Smooth muscle cell (in vitro differentiated cells): ENCODE data around the gene OVCA2. TPM values are rescaled to one million over a fixed set of nuclear protein-coding genes. Genes with fewer than 3 reads are reported as not detected.

Experiments used
- DNase-seq: peaks from one replicate; lab custom pipeline; 2025; ENCODE audit not compliant: unreplicated experiment; lab: John Stamatoyannopoulos, UW
- H2AFZ ChIP-seq: fragments of 200-600 bp; sonication (generic); 2 replicates; pipeline ENCODE4 v1.6.0; 2016; ENCODE audit warnings: antibody characterized with exemption, low read depth, mild to moderate bottlenecking
- H3F3A ChIP-seq: fragments of 200-600 bp; sonication (generic); 2 replicates; pipeline ENCODE4 v1.6.0; 2017; ENCODE audit warnings: antibody characterized with exemption, low read depth
- H3K27ac ChIP-seq: fragments of 200-600 bp; sonication (generic); 2 replicates; pipeline ENCODE4 v1.5.1; 2016; ENCODE audit warnings: low read depth, mild to moderate bottlenecking
- H3K27me3 ChIP-seq: fragments of 200-600 bp; sonication (generic); 2 replicates; pipeline ENCODE4 v1.6.1; 2016; ENCODE audit warnings: low read depth, mild to moderate bottlenecking
- H3K36me3 ChIP-seq: fragments of 200-600 bp; sonication (generic); 2 replicates; pipeline ENCODE4 v1.5.1; 2016; ENCODE audit warnings: low read depth
- H3K4me1 ChIP-seq: fragments of 200-600 bp; sonication (generic); 2 replicates; pipeline ENCODE4 v1.5.1; 2016; ENCODE audit warnings: low read depth
- H3K4me2 ChIP-seq: fragments of 200-600 bp; sonication (generic); 2 replicates; pipeline ENCODE4 v1.6.0; 2016; ENCODE audit warnings: mild to moderate bottlenecking
- H3K4me3 ChIP-seq: fragments of 200-600 bp; sonication (generic); 2 replicates; pipeline ENCODE4 v1.5.1; 2016; ENCODE audit warnings: mild to moderate bottlenecking
- H3K79me2 ChIP-seq: fragments of 200-600 bp; sonication (generic); 2 replicates; pipeline ENCODE4 v1.6.0; 2016; ENCODE audit warnings: low read depth, mild to moderate bottlenecking
- H3K9ac ChIP-seq: fragments of 200-600 bp; sonication (generic); 2 replicates; pipeline ENCODE4 v1.6.0; 2016; ENCODE audit warnings: low read depth
- H3K9me3 ChIP-seq: fragments of 200-600 bp; sonication (generic); replicated peaks from 2 replicates; pipeline ENCODE4 v1.5.1; 2016; ENCODE audit warnings: low read depth
- H4K20me1 ChIP-seq: fragments of 200-600 bp; sonication (generic); 2 replicates; pipeline ENCODE4 v1.6.0; 2016; ENCODE audit warnings: low read depth
- CTCF ChIP-seq: fragments of 200-600 bp; sonication (generic); IDR thresholded peaks from 2 replicates; pipeline ENCODE4 v1.5.1; 2017; ENCODE audit warnings: borderline replicate concordance, mild to moderate bottlenecking, antibody characterized with exemption; ENCODE audit not compliant: insufficient read depth, poor library complexity, severe bottlenecking
- WGBS: methylation state at CpG from one replicate; pipeline ENCODE4 v1.1.7; 2016; ENCODE audit warnings: low lambda C conversion rate; 5-methylcytosine and 5-hydroxymethylcytosine counted together
- polyA plus RNA-seq: library from polyadenylated mRNA; unstranded; fragments of >200 nt; fragmentation: Nextera tagmentation; extraction: Ambion mirVana; gene quantifications from 2 replicates; pipeline ENCODE4 v1.2.1, GENCODE V29; 2016
- total RNA-seq: library from RNA; depleted of rRNA; stranded (reverse); fragments of >200 nt; gene quantifications from 2 replicates; pipeline ENCODE4 v1.2.3, GENCODE V29; 2014

Gene OVCA2
- total and polyA plus RNA-seq, 2 experiments from 2014 or later: 46.7 to 47.6 TPM

- Histone ChIP-seq H3K9me3 (no peaks in the 10 kb centered on the region), H3K27ac (no peak overlapping the region), H3K4me3 (peak overlapping the region; percentile 92), H3K36me3 (no peaks in the 10 kb centered on the region), H4K20me1 (no peaks in the 10 kb centered on the region), H3K27me3 (peaks cover 15% of the 10 kb centered on the region), H3K9ac (peak overlapping the region; percentile 32), H3K4me2 (peak overlapping the region; percentile 95), H3K79me2 (peaks cover 14% of the 10 kb centered on the region), H3F3A (no peaks in the 10 kb centered on the region), H2AFZ (no peak overlapping the region), H3K4me1 (peaks cover 6% of the 10 kb centered on the region)
- WGBS: 29% methylated on average over 10 of the region's 10 CpGs
- peak; percentile 35 for TF ChIP-seq CTCF
- no peak for DNase-seq
Observed at GRCh38 chr17:2030779-2031163, 11.1 kb upstream of the OVCA2 start.

GRCh38 chr17:2033153-2033552, 8.7 kb upstream of the OVCA2 start:
- Histone ChIP-seq H3K9me3 (no peaks in the 10 kb centered on the region), H3F3A (no peaks in the 10 kb centered on the region), H3K4me2 (peak overlapping the region; percentile 30), H4K20me1 (no peaks in the 10 kb centered on the region), H3K36me3 (no peaks in the 10 kb centered on the region), H3K4me3 (no peak overlapping the region), H3K9ac (no peak overlapping the region), H3K27ac (peak overlapping the region; percentile 68), H3K79me2 (peaks cover 14% of the 10 kb centered on the region), H3K27me3 (no peaks in the 10 kb centered on the region), H3K4me1 (peaks cover 5% of the 10 kb centered on the region), H2AFZ (no peak overlapping the region)
- 77% methylated on average over 7 of the region's 7 CpGs for WGBS
- TF ChIP-seq CTCF: no peak
- DNase-seq: no peak

- no peak for TF ChIP-seq CTCF
- no peaks in the 10 kb centered on the region for H3K36me3 ChIP-seq
- peaks cover 5% of the 10 kb centered on the region for H3K4me1 ChIP-seq
- H3K9me3 ChIP-seq: no peaks in the 10 kb centered on the region
- H2AFZ ChIP-seq: no peak overlapping the region
- no peaks in the 10 kb centered on the region for H3F3A ChIP-seq
- no peak overlapping the region for H3K27ac ChIP-seq
- no peak overlapping the region for H3K4me3 ChIP-seq
- H4K20me1 ChIP-seq: no peaks in the 10 kb centered on the region
- no peak overlapping the region for H3K9ac ChIP-seq
- WGBS: 90% methylated on average over 5 of the region's 7 CpGs
- no peak for DNase-seq
- no peaks in the 10 kb centered on the region for H3K27me3 ChIP-seq
- no peak overlapping the region for H3K4me2 ChIP-seq
- peaks cover 14% of the 10 kb centered on the region for H3K79me2 ChIP-seq
Observed at GRCh38 chr17:2034157-2034556, 7.7 kb upstream of the OVCA2 start.

- H3K79me2 ChIP-seq: peaks cover 14% of the 10 kb centered on the region
- H3K27ac ChIP-seq: no peak overlapping the region
- no peaks in the 10 kb centered on the region for H3K9me3 ChIP-seq
- H4K20me1 ChIP-seq: no peaks in the 10 kb centered on the region
- H3K4me2 ChIP-seq: no peak overlapping the region
- no peaks in the 10 kb centered on the region for H3K27me3 ChIP-seq
- no peaks in the 10 kb centered on the region for H3F3A ChIP-seq
- H3K4me1 ChIP-seq: peaks cover 5% of the 10 kb centered on the region
- H3K36me3 ChIP-seq: no peaks in the 10 kb centered on the region
- H3K9ac ChIP-seq: no peak overlapping the region
- H2AFZ ChIP-seq: no peak overlapping the region
- TF ChIP-seq CTCF: no peak
- H3K4me3 ChIP-seq: no peak overlapping the region
- 79% methylated on average over 7 of the region's 9 CpGs for WGBS
- DNase-seq: no peak
Observed at GRCh38 chr17:2034806-2035540, 6.8 kb upstream of the OVCA2 start.
